Epithelial cell of esophagus (primary cell): ENCODE data around the gene UGGT1.
"Not testable (repeated sequence)": the region's sequence is repeated elsewhere in the genome, so short reads cannot be mapped to it uniquely, and the experiment has no call there.

Experiments
- DNase-seq: peaks from one replicate; pipeline ENCODE4 v3.0.0; 2010; ENCODE audit warnings: low read depth
- H3K4me3 ChIP-seq: 2 replicates; pipeline ENCODE4 v1.5.1; 2011; ENCODE audit warnings: mild to moderate bottlenecking, low read length, control low read depth
- CTCF ChIP-seq: IDR thresholded peaks from 2 replicates; pipeline ENCODE4 v1.5.1; 2011; ENCODE audit warnings: low read depth, mild to moderate bottlenecking, low read length, control low read depth, inconsistent platforms; ENCODE audit not compliant: insufficient read depth; ENCODE audit errors: missing control alignments

Gene UGGT1

GRCh38 chr2:128196471-128196931 lies 105.5 kb downstream of the UGGT1 start:
- DNase-seq = no peak
- H3K4me3 ChIP-seq = no peak overlapping the region
- no peak for TF ChIP-seq CTCF

- DNase-seq = no peak
- H3K4me3 ChIP-seq = no peak overlapping the region
- no peak for TF ChIP-seq CTCF
These were observed 106.1 kb downstream of the UGGT1 start for GRCh38 chr2:128197059-128197458.

- no peak for DNase-seq
- no peak for TF ChIP-seq CTCF
- no peak overlapping the region for H3K4me3 ChIP-seq
These were observed 107.7 kb downstream of the UGGT1 start for GRCh38 chr2:128198656-128199055.

- TF ChIP-seq CTCF = no peak
- H3K4me3 ChIP-seq = no peak overlapping the region
- DNase-seq = no peak
These were observed 108.1 kb downstream of the UGGT1 start for GRCh38 chr2:128199141-128199540.

GRCh38 chr2:128202791-128203190 lies 111.8 kb downstream of the UGGT1 start:
- DNase-seq = no peak
- TF ChIP-seq CTCF = no peak
- no peak overlapping the region for H3K4me3 ChIP-seq

GRCh38 chr2:128206245-128206644 lies 115.2 kb downstream of the UGGT1 start:
- H3K4me3 ChIP-seq = no peak overlapping the region
- no peak for DNase-seq
- TF ChIP-seq CTCF = no peak

GRCh38 chr2:128208023-128208422 lies 117.0 kb downstream of the UGGT1 start:
- TF ChIP-seq CTCF = no peak
- no peak overlapping the region for H3K4me3 ChIP-seq
- no peak for DNase-seq

GRCh38 chr2:128208631-128209324 lies 117.8 kb downstream of the UGGT1 start:
- DNase-seq, H3K4me3 ChIP-seq: not testable (repeated sequence)
